Measurements from ENCODE around the gene OR2A25.

DNA sequence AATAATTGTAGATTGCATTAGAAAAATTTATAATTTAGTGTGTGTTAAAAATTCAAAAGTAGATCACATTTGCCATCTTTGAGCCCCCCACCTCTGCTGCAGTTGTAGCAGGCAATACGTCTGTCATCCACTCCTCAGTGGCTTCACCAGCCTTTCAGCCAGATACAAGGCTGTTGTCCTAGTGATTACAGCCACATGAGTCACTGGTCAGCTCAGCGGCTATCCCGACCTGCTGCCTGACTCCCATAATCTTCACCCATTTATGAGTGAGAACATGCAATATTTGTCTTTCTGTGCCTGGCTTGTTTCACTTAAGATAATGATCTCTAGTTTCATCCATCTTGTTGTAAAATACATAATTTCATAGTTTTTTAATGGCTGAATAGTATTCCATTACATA lies 11.7 kb upstream of the OR2A25 start:
- TF ChIP-seq, protein P1, sequence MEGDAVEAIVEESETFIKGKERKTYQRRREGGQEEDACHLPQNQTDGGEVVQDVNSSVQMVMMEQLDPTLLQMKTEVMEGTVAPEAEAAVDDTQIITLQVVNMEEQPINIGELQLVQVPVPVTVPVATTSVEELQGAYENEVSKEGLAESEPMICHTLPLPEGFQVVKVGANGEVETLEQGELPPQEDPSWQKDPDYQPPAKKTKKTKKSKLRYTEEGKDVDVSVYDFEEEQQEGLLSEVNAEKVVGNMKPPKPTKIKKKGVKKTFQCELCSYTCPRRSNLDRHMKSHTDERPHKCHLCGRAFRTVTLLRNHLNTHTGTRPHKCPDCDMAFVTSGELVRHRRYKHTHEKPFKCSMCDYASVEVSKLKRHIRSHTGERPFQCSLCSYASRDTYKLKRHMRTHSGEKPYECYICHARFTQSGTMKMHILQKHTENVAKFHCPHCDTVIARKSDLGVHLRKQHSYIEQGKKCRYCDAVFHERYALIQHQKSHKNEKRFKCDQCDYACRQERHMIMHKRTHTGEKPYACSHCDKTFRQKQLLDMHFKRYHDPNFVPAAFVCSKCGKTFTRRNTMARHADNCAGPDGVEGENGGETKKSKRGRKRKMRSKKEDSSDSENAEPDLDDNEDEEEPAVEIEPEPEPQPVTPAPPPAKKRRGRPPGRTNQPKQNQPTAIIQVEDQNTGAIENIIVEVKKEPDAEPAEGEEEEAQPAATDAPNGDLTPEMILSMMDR (IDR thresholded peaks at IDR 0.05), result no peak
- TF ChIP-seq POLR2A (IDR thresholded peaks at IDR 0.05), result no peak

Data from breast epithelium (tissue), 3 donors.